Fibroblast of skin of scalp (primary cell): Measurements from ENCODE around the gene HOXD4.

ENCODE experiments used
- DNase-seq: peaks from one replicate; pipeline ENCODE4 v3.0.0-alpha.2; 2013

HOXD4 gene

GRCh38 chr2:176142281-176142680 lies 9.1 kb upstream of the HOXD4 start:
- no peak for DNase-seq

GRCh38 chr2:176145085-176145969 lies 6.0 kb upstream of the HOXD4 start:
- DNase-seq, result no peak

- no peak for DNase-seq
These were observed 5.2 kb upstream of the HOXD4 start for GRCh38 chr2:176146101-176146500.

- no peak for DNase-seq
These were observed 4.7 kb upstream of the HOXD4 start for GRCh38 chr2:176146645-176147044.

- no peak for DNase-seq
These were observed 4.0 kb upstream of the HOXD4 start for GRCh38 chr2:176147210-176147799.

- DNase-seq, result no peak
These were observed 3.4 kb upstream of the HOXD4 start for GRCh38 chr2:176147800-176148496.

GRCh38 chr2:176148751-176149421 lies 2.5 kb upstream of the HOXD4 start:
- DNase-seq, result no peak

- DNase-seq, result no peak
These were observed 1.8 kb upstream of the HOXD4 start for GRCh38 chr2:176149481-176149938.

GRCh38 chr2:176149939-176150583 lies 1.3 kb upstream of the HOXD4 start:
- DNase-seq, result no peak

GRCh38 chr2:176150584-176151441 lies 537 bp upstream of the HOXD4 start:
- DNase-seq, result no peak

GRCh38 chr2:176152350-176153181 lies 1.2 kb downstream of the HOXD4 start:
- no peak for DNase-seq

GRCh38 chr2:176154576-176155252 lies 3.4 kb downstream of the HOXD4 start:
- no peak for DNase-seq

GRCh38 chr2:176155356-176156044 lies 4.2 kb downstream of the HOXD4 start:
- DNase-seq, result no peak

- DNase-seq, result no peak
These were observed 5.0 kb downstream of the HOXD4 start for GRCh38 chr2:176156301-176156806.

- DNase-seq, result no peak
These were observed 5.6 kb downstream of the HOXD4 start, which contains the start of gene HOXD3 for GRCh38 chr2:176156807-176157498. HOXD3 (plus strand) TSS chr2:176157307; CDS start chr2:176169115, 11,808 bp downstream.

- no peak for DNase-seq
These were observed 6.3 kb downstream of the HOXD4 start for GRCh38 chr2:176157499-176158185.

GRCh38 chr2:176158186-176158591 lies 6.8 kb downstream of the HOXD4 start:
- no peak for DNase-seq
